HT1080 (cell line): ENCODE results near the gene TSPAN14. TPM values are rescaled to one million over a fixed set of nuclear protein-coding genes. Genes with fewer than 3 reads are reported as not detected.
A peak's percentile ranks its signal among the peaks of the same experiment; 100 is the strongest.
"Not testable (repeated sequence)": the region's sequence is repeated elsewhere in the genome, so short reads cannot be mapped to it uniquely, and the experiment has no call there.

ENCODE experiments used
- DNase-seq: peaks from one replicate; pipeline ENCODE4 v3.0.0-alpha.2; 2015; ENCODE audit warnings: low read depth
- total RNA-seq: library from RNA; depleted of rRNA; stranded (reverse); fragments of >200 nt; shearing (Covaris generic); gene quantifications from 2 replicates; pipeline ENCODE4 v1.2.3, GENCODE V29; 2014

Gene TSPAN14
- total RNA-seq, 1 experiment from 2014 or later = 43.1 TPM

GRCh38 chr10:80520661-80521470, 66.8 kb downstream of the TSPAN14 start:
- no peak for DNase-seq

- DNase-seq = no peak
These were observed 68.8 kb downstream of the TSPAN14 start for GRCh38 chr10:80522756-80523363.

GRCh38 chr10:80523773-80524172, 69.7 kb downstream of the TSPAN14 start:
- no peak for DNase-seq

- no peak for DNase-seq
These were observed 70.2 kb downstream of the TSPAN14 start for GRCh38 chr10:80524190-80524909.

GRCh38 chr10:80526218-80526617, 72.1 kb downstream of the TSPAN14 start:
- DNase-seq = no peak

GRCh38 chr10:80526742-80527141, 72.6 kb downstream of the TSPAN14 start:
- DNase-seq = no peak

GRCh38 chr10:80528185-80528700, 74.1 kb downstream of the TSPAN14 start:
- DNase-seq = no peak

GRCh38 chr10:80528901-80529300, 74.8 kb downstream of the TSPAN14 start:
- DNase-seq = no peak

- no peak for DNase-seq
These were observed 75.5 kb downstream of the TSPAN14 start for GRCh38 chr10:80529604-80530003.

- peak; percentile 49 for DNase-seq
These were observed 76.1 kb downstream of the TSPAN14 start for GRCh38 chr10:80530251-80530650.

GRCh38 chr10:80530816-80531215, 76.7 kb downstream of the TSPAN14 start:
- no peak for DNase-seq

GRCh38 chr10:80532571-80532970, 78.5 kb downstream of the TSPAN14 start:
- no peak for DNase-seq

GRCh38 chr10:80534059-80534458, 79.9 kb downstream of the TSPAN14 start:
- not testable (repeated sequence) for DNase-seq

- not testable (repeated sequence) for DNase-seq
These were observed 80.5 kb downstream of the TSPAN14 start for GRCh38 chr10:80534646-80535045.

- DNase-seq = no peak
These were observed 81.7 kb downstream of the TSPAN14 start for GRCh38 chr10:80535671-80536360.

GRCh38 chr10:80536361-80536835, 82.3 kb downstream of the TSPAN14 start:
- DNase-seq = no peak

- no peak for DNase-seq
These were observed 83.1 kb downstream of the TSPAN14 start for GRCh38 chr10:80537086-80537735.

- no peak for DNase-seq
These were observed 83.8 kb downstream of the TSPAN14 start, which contains the start of gene SH2D4B for GRCh38 chr10:80537736-80538480. Gene SH2D4B (plus strand): TSS chr10:80537902. CDS start chr10:80538332, 430 bp downstream.

- DNase-seq = no peak
These were observed 84.5 kb downstream of the TSPAN14 start for GRCh38 chr10:80538481-80539185.
